Stimulated activated CD8-positive, alpha-beta memory T cell treated with anti-CD3 and anti-CD28 coated beads, Interleukin-15, amount 100 ng/mL, for 4 hours (primary cell): Measurements from ENCODE around the gene TGFBR3L.
"Not testable (repeated sequence)": the region's sequence is repeated elsewhere in the genome, so short reads cannot be mapped to it uniquely, and the experiment has no call there.

Experiments used
- DNase-seq, 2 donors: peaks; one replicate each; pipeline ENCODE4 v3.0.0-alpha.2; 2020; ENCODE audit warnings: low read depth in 2 of 2

The TGFBR3L gene

DNA sequence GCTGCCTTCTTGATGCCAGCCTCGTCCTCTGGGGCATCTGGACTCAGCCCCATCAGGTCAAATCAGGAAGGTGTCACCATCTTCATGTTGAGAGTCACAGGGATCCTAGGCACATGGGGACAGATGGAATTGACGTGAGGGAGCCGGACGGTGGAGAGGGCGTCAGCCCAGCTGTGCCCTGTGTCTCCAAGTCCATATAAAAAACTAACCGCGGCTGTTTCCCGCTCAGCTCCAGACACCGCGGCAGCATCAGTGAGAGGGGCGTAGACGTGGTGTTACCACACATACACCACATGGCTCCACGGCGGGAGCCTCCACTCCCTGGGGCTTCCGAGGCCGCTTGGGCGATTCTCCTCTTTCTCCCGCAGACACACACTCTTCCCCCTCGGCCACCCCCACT, 34.8 kb upstream of the TGFBR3L start:
- DNase-seq: no peak

DNA sequence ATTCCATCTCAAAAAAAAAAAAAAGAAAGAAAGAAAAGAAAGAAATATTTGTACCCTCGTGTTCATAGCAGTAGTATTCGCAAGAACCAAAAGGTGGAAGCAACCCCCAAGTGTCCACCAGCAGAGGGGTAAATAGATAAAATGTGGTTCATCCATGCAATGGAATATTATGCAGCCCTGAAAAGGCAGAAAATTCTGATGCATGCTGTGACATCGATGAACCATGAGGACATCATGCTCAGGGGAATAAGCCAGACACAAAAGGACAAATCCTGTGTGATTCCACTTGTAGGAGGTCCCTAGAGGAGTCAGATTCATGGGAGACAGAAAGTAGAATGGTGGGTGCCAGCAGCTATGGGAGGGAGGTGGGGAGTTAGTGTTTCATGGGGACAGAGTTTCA, 32.7 kb upstream of the TGFBR3L start:
- no peak for DNase-seq

DNA sequence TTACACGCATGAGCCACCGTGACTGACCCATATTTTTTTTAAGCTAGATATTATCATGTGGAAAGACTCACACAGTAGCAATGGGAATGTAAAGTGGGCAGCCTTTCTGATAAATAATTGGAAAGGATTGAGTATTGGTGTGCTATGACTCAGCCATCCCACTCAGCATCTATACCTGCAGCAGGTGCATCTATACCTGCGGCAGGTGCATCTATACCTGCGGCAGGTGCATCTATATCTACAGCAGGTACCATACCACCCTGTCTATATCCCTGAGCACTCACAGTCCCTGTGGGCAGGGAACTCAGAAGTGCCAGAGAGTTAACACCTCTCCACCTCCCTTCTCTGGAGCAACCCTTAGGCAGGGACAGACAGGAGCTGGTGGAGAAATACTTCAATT, 31.5 kb upstream of the TGFBR3L start:
- no peak for DNase-seq

DNA sequence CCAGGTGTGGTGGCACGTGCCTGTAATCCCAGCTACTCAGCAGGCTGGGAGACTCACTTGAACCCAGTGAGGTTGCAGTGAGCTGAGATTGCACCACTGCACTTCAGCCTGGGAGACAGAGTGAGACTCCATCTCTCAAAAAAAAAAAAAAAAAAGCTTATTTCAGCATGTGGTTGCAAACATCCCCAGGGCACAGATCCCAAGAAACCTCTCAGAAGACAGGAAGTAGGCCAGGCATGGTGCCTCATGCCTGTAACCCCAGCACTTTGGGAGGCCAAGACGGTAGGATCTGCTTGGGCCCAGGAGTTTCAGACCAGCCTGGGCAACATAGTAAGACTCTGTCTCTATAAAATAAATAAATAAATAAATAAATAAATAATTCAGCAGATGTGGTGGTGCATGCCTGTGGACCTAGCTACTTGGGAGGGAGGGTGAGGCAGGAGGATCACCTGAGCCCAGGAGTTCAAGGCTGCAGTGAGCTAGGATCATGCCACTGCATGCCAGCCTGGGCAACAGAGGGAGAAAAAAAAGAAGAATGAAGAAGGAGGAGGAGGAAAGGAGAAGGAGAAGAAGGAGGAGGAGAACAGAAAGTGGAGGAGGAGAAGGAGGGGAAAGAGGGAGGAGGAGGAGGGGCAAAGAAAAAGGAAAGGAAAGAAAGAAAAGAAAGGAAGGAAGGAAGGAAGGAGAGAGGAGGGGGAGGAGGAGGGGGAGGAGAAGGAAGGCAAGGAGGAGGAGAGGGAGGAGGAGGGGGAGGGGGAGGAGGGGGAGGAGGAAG, 30.6 kb upstream of the TGFBR3L start:
- DNase-seq: no peak

DNA sequence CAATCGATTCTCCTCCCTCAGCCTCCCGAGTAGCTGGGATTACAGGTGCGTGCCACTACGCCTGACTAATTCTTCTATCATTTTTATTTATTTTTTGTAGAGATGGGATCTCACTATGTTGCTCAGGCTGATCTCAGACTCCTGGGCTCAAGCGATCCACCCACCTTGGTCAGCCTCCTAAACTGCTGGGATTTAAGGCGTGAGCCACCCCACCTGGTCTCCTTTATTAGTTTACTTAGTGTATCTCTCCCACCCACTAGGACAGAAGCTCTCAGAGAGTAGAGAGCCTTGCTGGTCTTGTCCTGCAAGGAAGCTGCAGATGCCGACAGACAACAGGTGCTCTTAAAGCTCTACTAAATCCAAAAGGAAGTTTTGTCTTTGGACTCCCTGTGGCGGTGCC, 28.8 kb upstream of the TGFBR3L start:
- no peak for DNase-seq

DNA sequence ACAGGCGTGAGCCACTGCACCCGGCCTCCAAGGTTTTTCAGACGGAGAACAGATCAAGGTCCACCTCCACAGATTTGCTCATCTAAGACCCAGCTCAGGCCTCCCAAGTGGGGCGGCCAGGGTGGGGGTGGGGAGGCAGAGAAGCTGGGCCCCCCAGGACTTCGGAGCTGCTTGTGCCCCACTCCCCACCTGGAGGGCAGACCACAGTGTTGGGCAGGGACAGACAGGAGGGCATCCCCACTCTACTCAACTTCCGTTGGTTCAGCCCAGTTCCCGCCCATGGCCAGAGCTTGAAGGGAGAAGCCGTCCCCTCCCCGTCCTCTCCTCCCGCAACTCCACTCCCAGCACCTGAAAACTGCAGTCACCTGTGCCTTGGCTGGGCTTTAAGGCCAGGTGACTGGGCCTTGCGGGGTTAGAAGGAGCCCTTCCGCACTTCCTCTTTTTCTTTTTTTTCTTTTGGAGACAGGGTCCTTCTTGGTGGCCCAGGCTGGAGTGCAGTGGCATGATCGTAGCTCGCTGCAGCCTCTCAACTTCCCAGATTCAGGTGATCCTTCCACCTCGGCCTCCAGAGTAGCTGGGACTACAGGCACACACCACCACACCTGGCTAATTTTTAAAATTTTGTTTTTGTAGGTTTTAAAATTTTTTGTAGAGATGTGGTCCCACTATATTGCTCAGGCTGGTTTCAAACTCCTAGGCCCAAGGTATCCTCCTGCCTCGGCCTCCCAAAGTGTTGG, 27.1 kb upstream of the TGFBR3L start:
- DNase-seq: no peak

DNA sequence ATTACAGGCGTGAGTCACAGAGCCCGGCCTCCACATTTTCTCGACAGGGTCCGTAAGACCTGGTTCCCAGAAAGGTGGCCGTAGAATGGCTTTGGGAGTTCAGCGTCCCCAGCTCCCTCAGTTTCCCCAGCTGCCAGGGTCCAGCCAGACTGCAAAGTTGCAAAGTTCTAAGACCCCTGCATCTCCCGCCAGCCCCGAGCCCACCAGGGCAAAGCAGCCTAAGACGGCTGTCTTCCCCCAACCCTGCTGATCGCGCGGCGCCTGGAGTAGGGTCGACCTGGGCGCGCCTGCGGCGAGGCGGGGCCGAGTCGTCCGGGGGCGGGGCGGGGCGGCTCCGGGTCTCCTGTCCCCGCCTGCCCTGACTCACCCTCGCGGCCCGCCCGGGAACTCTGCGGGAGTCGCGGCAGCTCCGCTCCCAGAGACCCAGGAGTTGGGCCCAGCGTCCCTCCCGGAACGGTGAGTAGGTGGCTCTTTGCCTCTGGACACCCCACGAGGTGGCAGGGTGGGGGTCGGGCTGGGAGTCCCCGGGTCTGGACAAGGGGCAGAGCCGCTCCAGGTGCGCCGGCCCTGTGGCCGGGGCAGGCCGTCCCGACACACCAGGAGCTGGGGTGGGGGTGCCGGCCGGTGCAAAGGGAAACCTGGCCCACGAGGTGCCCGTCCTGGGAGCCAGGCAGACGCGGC, 26.3 kb upstream of the TGFBR3L start, which contains the start of gene LRRC8E:
LRRC8E (plus strand) TSS at position 366 of the 681 bp plus-strand sequence. CDS start 7,094 bp downstream, outside the sequence.
- DNase-seq: no peak

DNA sequence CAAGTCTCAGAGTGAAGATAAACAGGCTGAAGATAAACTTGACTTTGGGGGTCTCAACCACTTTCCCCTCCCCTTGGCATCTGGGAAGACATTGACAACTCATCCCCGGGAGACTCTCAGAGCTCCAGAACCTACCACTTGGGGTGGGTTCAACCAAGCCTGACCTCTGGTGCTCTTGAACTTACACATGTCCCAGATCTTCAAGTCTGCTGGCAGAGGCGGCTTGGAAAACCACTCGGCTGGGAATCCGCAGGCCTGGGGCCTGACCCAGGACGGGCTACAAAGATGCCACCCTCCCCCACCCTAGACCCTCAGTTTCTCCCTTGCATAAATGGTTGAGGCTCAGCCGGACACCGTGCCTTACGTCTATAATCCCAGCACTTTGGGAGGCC, 25.8 kb upstream of the TGFBR3L start:
- no peak for DNase-seq

DNA sequence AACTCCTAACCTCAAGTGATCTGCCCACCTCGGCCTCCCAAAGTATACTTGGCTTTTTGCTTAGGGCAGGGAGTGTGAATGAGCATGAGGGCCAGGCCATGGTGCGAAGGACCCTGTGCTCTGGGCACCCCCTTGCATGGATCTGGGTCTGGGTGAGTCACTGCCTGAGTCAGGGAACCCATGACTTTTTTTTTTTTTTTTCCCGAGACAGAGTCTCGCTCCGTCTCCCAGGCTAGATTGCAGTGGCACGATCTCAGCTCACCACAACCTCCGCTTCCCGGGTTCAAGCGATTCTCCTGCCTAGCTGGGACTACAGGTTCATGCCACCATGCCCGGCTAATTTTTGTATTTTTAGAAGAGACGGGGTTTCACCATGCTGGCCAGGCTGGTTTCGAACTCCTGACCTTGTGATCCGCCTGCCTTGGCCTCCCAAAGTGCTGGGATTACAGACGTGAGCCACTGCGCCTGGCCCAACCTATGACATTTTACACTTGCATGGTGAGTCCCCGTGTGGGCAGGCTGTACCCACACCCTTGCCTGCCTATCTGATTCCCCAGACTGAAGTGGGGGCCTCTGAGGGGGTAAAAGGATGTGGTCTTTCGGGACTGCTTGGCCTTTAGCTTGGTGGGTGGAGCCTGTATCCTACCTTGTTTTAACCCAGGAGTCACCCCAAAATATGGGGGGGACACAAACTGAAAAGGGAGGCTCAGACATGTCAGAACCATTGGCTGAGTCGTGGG, 21.1 kb upstream of the TGFBR3L start:
- DNase-seq: not testable (repeated sequence)

DNA sequence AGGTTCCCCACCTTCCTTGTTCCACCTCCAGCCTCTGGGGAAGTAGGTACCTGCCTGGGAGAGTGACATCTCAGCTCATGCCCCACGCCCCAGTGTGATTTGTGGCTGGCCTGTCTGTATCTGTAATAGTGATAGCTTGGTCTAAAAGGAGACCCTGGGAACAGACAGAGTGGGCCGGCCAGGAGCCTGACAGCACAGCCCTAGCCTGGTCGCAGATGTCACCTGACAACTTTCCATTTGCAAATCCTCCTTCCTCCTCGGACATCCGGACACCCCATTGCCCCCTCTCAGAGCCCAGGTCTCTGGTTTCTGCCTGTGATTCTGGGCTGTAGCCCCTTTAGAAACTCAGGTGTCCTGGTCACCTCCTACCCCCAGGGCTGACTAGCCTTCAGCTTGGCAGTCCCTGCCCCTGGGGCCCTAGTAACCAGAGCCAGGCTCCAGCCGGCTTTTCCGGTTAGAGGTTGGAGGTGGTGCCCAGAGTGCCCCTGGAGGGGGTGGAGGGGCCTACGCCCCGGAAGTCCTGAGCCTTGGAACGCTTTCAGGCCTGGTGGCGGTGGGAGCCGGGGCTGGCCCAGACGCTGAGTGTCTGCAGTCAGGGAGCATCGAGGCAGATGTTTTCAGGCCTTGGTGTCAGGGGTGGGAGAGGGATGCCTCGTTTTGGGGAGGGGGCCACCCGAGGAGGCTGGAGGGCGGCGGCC, 19.9 kb upstream of the TGFBR3L start:
- no peak for DNase-seq

DNA sequence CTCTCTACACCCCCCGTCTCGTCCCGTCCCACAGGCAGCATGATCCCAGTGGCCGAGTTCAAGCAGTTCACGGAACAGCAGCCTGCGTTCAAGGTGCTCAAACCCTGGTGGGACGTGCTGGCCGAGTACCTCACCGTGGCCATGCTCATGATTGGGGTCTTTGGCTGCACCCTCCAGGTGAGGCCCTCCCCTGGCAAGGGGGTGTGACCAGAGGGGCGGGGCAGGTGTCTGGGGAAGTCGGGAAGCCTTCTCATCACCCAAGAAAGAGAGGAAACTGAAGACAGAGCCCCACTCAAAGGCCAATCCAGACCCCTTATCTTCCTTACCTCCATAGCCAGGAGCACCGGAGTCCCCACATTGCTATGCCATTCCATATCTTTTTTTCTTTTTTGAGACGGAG, 19.1 kb upstream of the TGFBR3L start:
- no peak for DNase-seq

DNA sequence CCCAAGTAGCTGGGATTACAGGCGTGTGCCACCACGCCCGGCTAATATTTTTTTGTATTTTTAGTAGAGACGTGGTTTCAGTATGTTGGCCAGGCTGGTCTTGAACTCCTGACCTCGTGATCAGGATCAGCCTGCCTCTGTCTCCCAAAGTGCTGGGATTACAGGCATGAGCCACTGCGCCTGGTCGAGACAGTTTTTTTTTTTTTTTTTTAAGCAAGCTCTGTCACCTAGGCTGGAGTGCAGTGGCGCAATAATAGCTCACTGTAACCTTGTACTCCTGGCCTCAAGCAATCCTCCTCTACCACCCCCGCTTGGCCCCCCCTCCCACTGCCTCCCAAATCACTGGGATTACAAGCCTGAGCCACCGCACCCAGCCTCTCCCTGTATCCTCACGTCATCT, 17.3 kb upstream of the TGFBR3L start:
- DNase-seq: no peak

DNA sequence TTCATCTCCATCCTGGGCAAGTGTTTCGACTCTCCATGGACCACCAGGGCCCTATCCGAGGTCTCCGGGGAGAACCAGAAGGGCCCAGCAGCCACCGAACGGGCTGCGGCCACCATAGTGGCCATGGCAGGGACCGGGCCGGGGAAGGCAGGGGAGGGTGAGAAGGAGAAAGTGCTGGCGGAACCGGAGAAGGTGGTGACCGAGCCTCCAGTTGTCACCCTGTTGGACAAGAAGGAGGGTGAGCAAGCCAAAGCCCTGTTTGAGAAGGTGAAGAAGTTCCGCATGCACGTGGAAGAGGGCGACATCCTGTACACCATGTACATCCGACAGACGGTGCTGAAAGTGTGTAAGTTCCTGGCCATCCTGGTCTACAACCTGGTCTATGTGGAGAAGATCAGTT, 15.7 kb upstream of the TGFBR3L start:
- no peak for DNase-seq

DNA sequence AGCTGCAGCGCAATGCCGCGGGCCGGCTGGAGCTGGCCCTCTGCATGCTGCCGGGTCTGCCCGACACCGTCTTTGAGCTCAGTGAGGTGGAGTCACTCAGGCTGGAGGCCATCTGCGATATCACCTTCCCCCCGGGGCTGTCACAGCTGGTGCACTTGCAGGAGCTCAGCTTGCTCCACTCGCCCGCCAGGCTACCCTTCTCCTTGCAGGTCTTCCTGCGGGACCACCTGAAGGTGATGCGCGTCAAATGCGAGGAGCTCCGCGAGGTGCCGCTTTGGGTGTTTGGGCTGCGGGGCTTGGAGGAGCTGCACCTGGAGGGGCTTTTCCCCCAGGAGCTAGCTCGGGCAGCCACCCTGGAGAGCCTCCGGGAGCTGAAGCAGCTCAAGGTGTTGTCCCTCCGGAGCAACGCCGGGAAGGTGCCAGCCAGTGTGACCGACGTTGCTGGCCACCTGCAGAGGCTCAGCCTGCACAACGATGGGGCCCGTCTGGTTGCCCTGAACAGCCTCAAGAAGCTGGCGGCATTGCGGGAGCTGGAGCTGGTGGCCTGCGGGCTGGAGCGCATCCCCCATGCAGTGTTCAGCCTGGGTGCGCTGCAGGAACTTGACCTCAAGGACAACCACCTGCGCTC, 14.8 kb upstream of the TGFBR3L start:
- no peak for DNase-seq

DNA sequence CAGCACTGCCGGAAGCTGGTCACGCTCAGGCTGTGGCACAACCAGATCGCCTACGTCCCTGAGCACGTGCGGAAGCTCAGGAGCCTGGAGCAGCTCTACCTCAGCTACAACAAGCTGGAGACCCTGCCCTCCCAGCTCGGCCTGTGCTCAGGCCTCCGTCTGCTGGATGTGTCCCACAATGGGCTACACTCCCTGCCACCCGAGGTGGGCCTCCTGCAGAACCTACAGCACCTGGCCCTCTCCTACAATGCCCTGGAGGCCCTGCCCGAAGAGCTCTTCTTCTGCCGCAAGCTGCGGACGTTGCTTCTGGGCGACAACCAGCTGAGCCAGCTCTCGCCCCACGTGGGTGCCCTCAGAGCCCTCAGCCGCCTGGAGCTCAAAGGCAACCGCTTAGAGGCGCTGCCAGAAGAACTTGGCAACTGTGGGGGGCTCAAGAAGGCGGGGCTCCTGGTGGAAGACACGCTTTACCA, 14.2 kb upstream of the TGFBR3L start:
- DNase-seq: no peak

DNA sequence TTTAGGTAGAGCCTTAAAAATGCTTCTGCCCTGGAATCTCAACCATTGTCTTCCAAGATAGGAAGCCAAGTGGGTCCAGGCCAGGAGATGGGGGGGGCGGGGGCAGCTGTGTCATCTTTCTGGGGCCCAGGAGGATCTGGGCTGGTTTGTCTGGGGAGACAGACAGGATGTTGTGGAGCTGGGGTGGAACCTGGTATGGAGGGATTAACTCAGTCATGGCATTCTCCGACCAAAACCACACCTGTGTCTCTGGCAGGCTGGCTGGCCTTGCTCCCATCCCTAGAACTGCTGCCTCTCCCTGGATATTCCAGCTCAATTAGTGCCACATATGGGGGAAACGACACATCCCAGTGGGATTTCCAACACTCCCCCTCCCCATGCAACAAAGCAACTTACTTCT, 13.7 kb upstream of the TGFBR3L start:
- DNase-seq: no peak

DNA sequence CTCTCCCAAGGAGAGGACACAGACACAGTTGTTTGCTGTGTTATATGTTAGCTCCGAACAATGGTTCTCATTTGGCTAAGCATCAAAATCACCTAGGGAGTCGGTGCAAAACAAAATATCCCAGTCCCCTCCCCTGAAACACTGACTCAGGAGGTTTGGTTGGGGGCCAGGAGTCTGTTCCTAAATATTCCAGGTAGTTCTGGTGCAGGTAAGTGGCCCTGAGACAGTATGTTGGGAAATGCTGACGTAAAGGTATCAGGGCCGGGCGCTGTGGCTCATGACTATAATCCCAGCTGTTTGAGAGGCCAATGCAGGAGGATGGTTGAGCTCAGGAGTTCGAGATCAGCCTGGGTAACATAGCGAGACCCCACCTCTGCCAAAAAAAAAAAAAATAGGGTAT, 13.3 kb upstream of the TGFBR3L start:
- DNase-seq: no peak

DNA sequence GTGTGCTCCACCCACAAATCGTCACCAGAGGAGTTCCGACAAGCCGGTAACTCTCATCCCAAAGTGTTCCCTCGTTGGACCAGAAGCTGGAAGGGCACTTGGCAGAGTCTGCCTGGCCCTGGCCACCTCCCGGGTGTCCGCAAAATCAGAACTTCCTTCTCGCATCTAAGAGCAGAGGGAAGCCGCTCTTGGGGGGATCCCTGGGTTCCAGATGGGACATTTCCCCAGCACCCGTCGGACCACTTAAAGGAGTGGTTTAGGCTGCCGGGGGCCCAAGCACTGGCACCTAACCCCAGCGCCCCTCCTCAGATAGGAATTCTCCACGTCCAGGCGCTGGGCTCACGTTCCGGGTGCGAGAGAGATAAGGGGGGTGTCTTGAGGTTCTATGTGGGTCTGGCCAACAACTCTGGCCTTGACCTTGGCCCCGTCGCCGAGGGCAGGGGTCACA, 11.8 kb upstream of the TGFBR3L start:
- DNase-seq: no peak

DNA sequence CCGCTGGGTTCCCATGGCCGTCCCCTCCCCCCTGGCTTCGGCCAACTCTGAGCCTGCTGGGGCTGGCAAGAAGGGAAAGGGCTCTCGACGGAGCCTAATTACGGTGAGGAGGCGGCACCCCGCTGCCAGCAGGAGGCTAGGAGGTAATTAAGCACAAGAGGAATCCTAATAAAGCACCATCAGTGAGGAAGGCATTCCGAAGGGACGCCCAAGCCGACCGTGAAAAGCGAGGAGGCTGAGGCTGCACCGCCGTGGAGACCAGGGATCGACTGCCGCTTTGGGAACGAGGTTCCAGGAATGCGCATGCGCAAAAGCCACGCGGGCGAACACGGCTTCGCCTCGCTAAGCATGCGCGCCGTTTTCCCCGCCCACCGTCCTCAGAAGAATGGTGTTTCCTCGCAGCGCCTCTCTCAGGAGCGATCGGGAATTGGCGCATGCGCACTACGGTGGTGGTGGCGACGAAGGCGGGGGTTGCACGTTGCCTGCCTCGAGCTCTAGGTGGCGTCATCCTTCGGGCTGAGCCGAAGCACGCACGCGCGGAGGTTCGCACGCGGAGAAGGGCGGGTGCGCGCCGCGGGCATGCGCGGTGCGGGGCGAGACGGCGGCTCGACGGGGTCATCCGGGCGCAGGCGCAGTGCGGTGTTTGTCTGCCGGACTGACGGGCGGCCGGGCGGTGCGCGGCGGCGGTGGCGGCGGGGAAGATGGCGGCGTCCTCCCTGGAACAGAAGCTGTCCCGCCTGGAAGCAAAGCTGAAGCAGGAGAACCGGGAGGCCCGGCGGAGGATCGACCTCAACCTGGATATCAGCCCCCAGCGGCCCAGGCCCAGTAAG, 11.2 kb upstream of the TGFBR3L start, which contains the start of gene MAP2K7:
MAP2K7 (plus strand) TSS at position 634 of the 830 bp plus-strand sequence; CDS start at position 702, 68 bp downstream.
- peak; percentile 100 for DNase-seq
